ENCODE results near the gene KRTAP10-4.
"Not testable (repeated sequence)": the region's sequence is repeated elsewhere in the genome, so short reads cannot be mapped to it uniquely, and the experiment has no call there.

DNA sequence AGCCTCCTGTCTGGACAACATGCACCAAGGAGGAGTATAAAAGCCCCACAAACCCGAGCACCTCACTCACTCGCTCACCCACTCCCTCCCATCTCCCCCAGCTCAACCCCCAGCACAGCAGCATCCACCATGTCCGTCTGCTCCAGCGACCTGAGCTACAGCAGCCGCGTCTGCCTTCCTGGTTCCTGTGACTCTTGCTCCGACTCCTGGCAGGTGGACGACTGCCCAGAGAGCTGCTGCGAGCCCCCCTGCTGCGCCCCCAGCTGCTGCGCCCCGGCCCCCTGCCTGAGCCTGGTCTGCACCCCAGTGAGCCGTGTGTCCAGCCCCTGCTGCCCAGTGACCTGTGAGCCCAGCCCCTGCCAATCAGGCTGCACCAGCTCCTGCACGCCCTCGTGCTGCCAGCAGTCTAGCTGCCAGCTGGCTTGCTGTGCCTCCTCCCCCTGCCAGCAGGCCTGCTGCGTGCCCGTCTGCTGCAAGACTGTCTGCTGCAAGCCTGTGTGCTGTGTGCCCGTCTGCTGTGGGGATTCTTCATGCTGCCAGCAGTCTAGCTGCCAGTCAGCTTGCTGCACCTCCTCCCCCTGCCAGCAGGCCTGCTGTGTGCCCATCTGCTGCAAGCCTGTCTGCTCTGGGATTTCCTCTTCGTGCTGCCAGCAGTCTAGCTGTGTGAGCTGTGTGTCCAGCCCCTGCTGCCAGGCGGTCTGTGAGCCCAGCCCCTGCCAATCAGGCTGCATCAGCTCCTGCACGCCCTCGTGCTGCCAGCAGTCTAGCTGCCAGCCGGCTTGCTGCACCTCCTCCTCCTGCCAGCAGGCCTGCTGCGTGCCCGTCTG, at the start of gene KRTAP10-4:
- TF ChIP-seq, protein P1, sequence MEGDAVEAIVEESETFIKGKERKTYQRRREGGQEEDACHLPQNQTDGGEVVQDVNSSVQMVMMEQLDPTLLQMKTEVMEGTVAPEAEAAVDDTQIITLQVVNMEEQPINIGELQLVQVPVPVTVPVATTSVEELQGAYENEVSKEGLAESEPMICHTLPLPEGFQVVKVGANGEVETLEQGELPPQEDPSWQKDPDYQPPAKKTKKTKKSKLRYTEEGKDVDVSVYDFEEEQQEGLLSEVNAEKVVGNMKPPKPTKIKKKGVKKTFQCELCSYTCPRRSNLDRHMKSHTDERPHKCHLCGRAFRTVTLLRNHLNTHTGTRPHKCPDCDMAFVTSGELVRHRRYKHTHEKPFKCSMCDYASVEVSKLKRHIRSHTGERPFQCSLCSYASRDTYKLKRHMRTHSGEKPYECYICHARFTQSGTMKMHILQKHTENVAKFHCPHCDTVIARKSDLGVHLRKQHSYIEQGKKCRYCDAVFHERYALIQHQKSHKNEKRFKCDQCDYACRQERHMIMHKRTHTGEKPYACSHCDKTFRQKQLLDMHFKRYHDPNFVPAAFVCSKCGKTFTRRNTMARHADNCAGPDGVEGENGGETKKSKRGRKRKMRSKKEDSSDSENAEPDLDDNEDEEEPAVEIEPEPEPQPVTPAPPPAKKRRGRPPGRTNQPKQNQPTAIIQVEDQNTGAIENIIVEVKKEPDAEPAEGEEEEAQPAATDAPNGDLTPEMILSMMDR (conservative IDR thresholded peaks at IDR 0.05) = not testable (repeated sequence)
- TF ChIP-seq ZFX (IDR thresholded peaks at IDR 0.05) = not testable (repeated sequence)
